GM21447 (cell line): ENCODE data around the gene PLEKHH3.

Source experiments
- ATAC-seq: cut with Tn5 transposase; IDR thresholded peaks from one replicate; pipeline ENCODE4 v1.9.1; 2021; ENCODE audit not compliant: unreplicated experiment

Gene PLEKHH3

GRCh38 chr17:42676424-42677011 lies at the start of gene PLEKHH3:
Gene PLEKHH3 (minus strand): TSS chr17:42676994. CDS start chr17:42676563, 431 bp downstream.
- no peak for ATAC-seq

GRCh38 chr17:42725143-42725542 lies 48.3 kb upstream of the PLEKHH3 start:
- no peak for ATAC-seq

- no peak for ATAC-seq
Observed at GRCh38 chr17:42723636-42724035, 46.8 kb upstream of the PLEKHH3 start.

- no peak for ATAC-seq
Observed at GRCh38 chr17:42720996-42721583, 44.3 kb upstream of the PLEKHH3 start.

GRCh38 chr17:42709561-42709960 lies 32.8 kb upstream of the PLEKHH3 start:
- no peak for ATAC-seq

GRCh38 chr17:42708588-42708987 lies 31.8 kb upstream of the PLEKHH3 start:
- no peak for ATAC-seq

GRCh38 chr17:42706732-42707131 lies 29.9 kb upstream of the PLEKHH3 start:
- ATAC-seq, result no peak

- peak; percentile 78 for ATAC-seq
Observed at GRCh38 chr17:42704837-42705494, 28.2 kb upstream of the PLEKHH3 start.

DNA sequence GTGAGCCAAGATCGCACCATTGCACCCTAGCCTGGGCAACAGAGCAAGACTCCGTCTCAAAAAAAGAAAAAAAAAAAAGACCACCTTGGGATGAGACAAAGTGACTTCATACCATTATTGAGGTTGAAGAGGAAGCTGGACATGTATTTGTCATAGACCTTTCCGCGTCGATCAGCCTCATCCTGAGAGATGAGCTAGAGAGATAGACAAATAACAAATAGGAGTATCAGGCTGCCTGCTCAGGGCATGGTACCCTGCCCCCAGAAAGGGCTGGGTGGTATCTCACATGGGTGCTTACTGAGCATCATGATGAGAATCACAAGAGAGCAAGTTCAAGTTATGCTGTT lies 27.7 kb upstream of the PLEKHH3 start:
- ATAC-seq, result no peak

DNA sequence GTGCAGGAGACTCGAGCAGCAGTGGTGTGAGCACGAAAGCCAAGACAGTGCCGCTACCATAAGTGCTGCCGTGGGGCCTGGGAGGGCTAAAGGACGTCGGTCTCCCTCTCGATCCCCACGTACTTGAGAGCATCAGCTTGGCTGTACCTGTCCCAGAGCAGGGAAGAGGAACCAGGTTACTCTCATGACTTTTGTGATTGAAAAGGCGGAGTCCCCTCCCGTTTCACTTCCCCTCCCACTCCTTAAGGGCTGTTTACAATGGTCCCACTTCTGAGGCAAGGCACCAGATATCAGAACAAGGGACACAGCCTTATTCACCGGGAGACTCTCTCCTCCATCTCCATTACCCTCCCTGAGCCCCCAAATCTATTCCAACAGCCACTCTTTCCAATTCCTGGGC lies 25.7 kb upstream of the PLEKHH3 start:
- ATAC-seq, result no peak

GRCh38 chr17:42700586-42701289 lies 23.9 kb upstream of the PLEKHH3 start:
- ATAC-seq, result no peak

- no peak for ATAC-seq
Observed at GRCh38 chr17:42699415-42699740, 22.6 kb upstream of the PLEKHH3 start.

GRCh38 chr17:42698736-42699414 lies 22.1 kb upstream of the PLEKHH3 start:
- ATAC-seq, result no peak

DNA sequence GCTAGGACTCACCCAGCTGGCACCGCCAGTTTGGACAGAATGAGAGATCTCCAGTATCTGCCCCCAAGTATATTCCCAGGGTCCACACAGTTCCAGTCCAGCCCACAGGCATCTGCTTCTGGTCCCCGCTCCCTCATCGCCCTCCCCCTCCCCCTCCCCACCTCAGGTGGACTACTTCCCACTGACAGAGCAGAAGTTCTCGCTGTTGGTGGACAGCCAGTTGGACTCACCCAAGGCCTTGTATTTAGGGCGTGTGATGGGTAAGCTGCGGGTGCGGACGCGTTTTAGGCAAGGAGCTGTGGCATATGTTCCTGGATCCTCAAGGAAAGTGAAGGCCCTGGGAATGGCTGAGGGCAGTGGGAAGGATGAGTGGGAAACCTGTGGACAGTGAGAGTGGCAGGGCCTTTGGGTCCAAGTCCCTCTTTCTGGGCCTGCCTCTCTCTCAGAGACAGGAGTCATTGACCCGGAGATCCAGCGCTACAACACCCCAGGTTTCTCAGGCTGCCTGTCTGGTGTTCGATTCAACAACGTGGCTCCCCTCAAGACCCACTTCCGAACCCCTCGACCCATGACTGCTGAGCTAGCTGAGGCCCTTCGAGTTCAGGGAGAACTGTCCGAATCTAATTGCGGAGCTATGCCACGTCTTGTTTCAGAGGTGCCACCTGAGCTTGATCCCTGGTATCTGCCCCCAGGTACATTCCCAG lies 20.5 kb upstream of the PLEKHH3 start:
- ATAC-seq, result no peak

- no peak for ATAC-seq
Observed at GRCh38 chr17:42695500-42695899, 18.7 kb upstream of the PLEKHH3 start.

DNA sequence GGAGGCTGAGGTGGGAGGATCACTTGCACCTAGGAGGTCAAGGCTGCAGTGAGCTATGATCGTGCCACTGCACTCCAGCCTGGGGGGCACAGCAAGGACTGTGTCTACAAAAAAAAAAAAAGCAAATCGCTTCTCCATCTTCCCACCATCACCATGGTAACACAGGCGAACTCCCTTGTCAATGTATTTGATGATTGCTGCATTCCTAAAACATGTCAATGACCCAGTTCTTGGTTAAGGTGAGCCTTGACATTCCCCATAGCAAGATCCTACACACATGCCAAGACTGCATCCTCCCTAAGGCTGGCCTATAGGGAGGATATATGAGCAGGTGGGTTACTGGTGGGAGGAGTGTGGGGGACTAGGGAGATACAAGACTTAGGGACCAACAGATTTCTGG lies 17.7 kb upstream of the PLEKHH3 start:
- no peak for ATAC-seq

DNA sequence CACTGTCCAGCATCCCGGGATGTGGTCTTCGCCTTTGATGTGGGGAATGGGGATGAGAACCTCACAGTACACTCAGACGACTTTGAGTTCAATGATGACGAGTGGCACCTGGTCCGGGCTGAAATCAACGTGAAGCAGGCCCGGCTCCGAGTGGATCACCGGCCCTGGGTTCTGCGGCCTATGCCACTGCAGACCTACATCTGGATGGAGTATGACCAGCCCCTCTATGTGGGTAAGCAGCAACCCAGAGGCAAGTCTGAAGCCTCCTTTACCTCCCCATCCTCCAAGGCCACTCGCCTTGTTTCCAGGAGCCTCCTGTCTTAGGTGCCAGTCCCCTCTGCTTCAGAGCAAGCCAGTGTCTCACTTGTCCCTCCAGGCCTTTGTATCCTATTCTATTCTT lies 15.7 kb upstream of the PLEKHH3 start:
- no peak for ATAC-seq

- ATAC-seq, result no peak
Observed at GRCh38 chr17:42691021-42691545, 14.3 kb upstream of the PLEKHH3 start.

DNA sequence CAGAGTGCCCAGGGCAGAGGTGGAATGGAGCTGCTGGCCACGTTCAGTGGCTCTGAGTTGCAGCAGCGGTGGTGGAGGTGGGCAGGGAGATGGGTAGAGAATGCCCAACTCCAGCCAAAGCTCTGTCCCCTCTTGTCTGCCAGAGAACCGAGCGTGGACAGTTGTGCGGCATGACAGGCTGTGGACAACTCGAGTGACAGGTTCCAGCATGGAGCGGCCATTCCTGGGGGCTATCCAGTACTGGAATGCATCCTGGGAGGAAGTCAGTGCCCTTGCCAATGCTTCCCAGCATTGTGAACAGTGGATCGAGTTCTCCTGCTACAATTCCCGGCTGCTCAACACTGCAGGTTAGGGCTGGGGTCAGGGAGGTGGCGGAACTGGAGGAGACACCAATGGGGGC lies 13.8 kb upstream of the PLEKHH3 start:
- ATAC-seq, result no peak

- no peak for ATAC-seq
Observed at GRCh38 chr17:42687707-42688320, 11.0 kb upstream of the PLEKHH3 start.
